IMR-90 (cell line): ENCODE measurements around the gene ZNF592. TPM values are rescaled to one million over a fixed set of nuclear protein-coding genes. Genes with fewer than 3 reads are reported as not detected.

ENCODE experiments used
- ATAC-seq: fragments of 200-7000 bp; cut with Tn5 transposase; 2 replicates; pipeline ENCODE4 v1.9.1; 2020; ENCODE audit warnings: low read depth, mild to moderate bottlenecking, moderate library complexity
- BruUV-seq: library from RNA; stranded (reverse); fragments of 400-500 nt; replicated peaks from 2 replicates; lab custom pipeline; 2021; lab: Mats Ljungman, UMichigan
- CTCF ChIA-PET: fragments of 300-600 bp; formaldehyde crosslinking; extraction: SDS; loops from one replicate; lab custom pipeline; 2021; ENCODE audit warnings: antibody characterized with exemption; lab: Yijun Ruan, JAX
- POLR2A ChIA-PET: fragments of 300-600 bp; sonication (Branson Sonifier 250); formaldehyde crosslinking; loops from one replicate; lab custom pipeline; 2022; ENCODE audit warnings: antibody characterized with exemption; ENCODE audit not compliant: unreplicated experiment; lab: Charles Lee
- DNase-seq: peaks from one replicate; pipeline ENCODE4 v3.0.0; 2013
- H2AFZ ChIP-seq: replicated peaks from 2 replicates; pipeline ENCODE3; 2013; ENCODE audit warnings: low read length, mild to moderate bottlenecking; ENCODE audit not compliant: poor library complexity
- H2AK5ac ChIP-seq: 2 replicates; pipeline ENCODE4 v1.6.1; 2013; ENCODE audit warnings: low read depth, low read length, inconsistent platforms
- H2AK9ac ChIP-seq: replicated peaks from 2 replicates; pipeline ENCODE3; 2013; ENCODE audit warnings: mild to moderate bottlenecking, low read depth, low read length, moderate library complexity; ENCODE audit not compliant: poor library complexity
- H2BK120ac ChIP-seq: 2 replicates; pipeline ENCODE4 v1.6.1; 2013; ENCODE audit warnings: low read depth, low read length, inconsistent platforms
- H2BK15ac ChIP-seq: 3 replicates; pipeline ENCODE4 v1.6.1; 2013; ENCODE audit warnings: low read depth, low read length, inconsistent platforms
- H2BK20ac ChIP-seq: 2 replicates; pipeline ENCODE4 v1.6.1; 2013; ENCODE audit warnings: low read depth, mild to moderate bottlenecking, inconsistent platforms, low read length, moderate library complexity
- H2BK5ac ChIP-seq: 2 replicates; pipeline ENCODE4 v1.6.1; 2013; ENCODE audit warnings: mild to moderate bottlenecking, low read depth, low read length, inconsistent platforms; ENCODE audit not compliant: poor library complexity, severe bottlenecking
- H3K14ac ChIP-seq: replicated peaks from 2 replicates; pipeline ENCODE4 v1.6.1; 2013; ENCODE audit warnings: low read depth, low read length, inconsistent platforms
- H3K18ac ChIP-seq: 2 replicates; pipeline ENCODE4 v1.6.1; 2013; ENCODE audit warnings: low read depth, low read length, control low read depth
- H3K23ac ChIP-seq: 2 replicates; pipeline ENCODE4 v1.6.1; 2013; ENCODE audit warnings: low read depth, low read length, inconsistent platforms
- H3K27ac ChIP-seq: 2 replicates; pipeline ENCODE4 v1.5.1; 2013; ENCODE audit warnings: mild to moderate bottlenecking, control low read depth, low read length; ENCODE audit not compliant: insufficient read depth
- H3K27me3 ChIP-seq: 2 replicates; pipeline ENCODE4 v1.6.1; 2013; ENCODE audit warnings: low read length; ENCODE audit not compliant: control insufficient read depth, insufficient read depth
- H3K36me3 ChIP-seq: 2 replicates; pipeline ENCODE4 v1.6.1; 2013; ENCODE audit warnings: low read length, mixed read lengths; ENCODE audit not compliant: control insufficient read depth, insufficient read depth
- H3K4ac ChIP-seq: 2 replicates; pipeline ENCODE4 v1.6.1; 2013; ENCODE audit warnings: low read depth, low read length, inconsistent platforms
- H3K4me1 ChIP-seq: 2 replicates; pipeline ENCODE4 v1.6.1; 2013; ENCODE audit warnings: low read length, mixed read lengths; ENCODE audit not compliant: control insufficient read depth, insufficient read depth
- H3K4me2 ChIP-seq: 2 replicates; pipeline ENCODE4 v1.6.1; 2013; ENCODE audit warnings: low read depth, mild to moderate bottlenecking, control low read depth, low read length, moderate library complexity
- H3K4me3 ChIP-seq: 2 replicates; pipeline ENCODE4 v1.5.1; 2013; ENCODE audit warnings: low read depth, mild to moderate bottlenecking, control low read depth, low read length, moderate library complexity; ENCODE audit not compliant: insufficient read depth
- H3K56ac ChIP-seq: 2 replicates; pipeline ENCODE4 v1.6.1; 2013; ENCODE audit warnings: low read length, inconsistent platforms; ENCODE audit not compliant: insufficient read depth; ENCODE audit errors: extremely low read depth
- H3K79me1 ChIP-seq, 2 experiments: 2 replicates each; pipeline ENCODE4 v1.6.1; 2013; ENCODE audit warnings: low read length in 2 of 2, inconsistent platforms in 1 of 2, low read depth in 1 of 2
- H3K9ac ChIP-seq: 2 replicates; pipeline ENCODE4 v1.6.1; 2013; ENCODE audit warnings: low read depth, low read length, control low read depth
- H3K9me1 ChIP-seq: 2 replicates; pipeline ENCODE4 v1.6.1; 2013; ENCODE audit warnings: low read length, inconsistent platforms; ENCODE audit not compliant: insufficient read depth
- H3K9me3 ChIP-seq: 2 replicates; pipeline ENCODE4 v1.6.1; 2013; ENCODE audit warnings: low read length; ENCODE audit not compliant: control insufficient read depth, insufficient read depth
- H4K20me1 ChIP-seq: 2 replicates; pipeline ENCODE4 v1.6.1; 2013; ENCODE audit warnings: low read length, inconsistent platforms; ENCODE audit not compliant: insufficient read depth
- H4K5ac ChIP-seq: 2 replicates; pipeline ENCODE4 v1.6.1; 2013; ENCODE audit warnings: mild to moderate bottlenecking, low read depth, low read length, control low read depth
- H4K8ac ChIP-seq, 2 experiments: 2 replicates each; pipeline ENCODE4 v1.6.1; 2013; ENCODE audit warnings: low read depth in 2 of 2, low read length in 2 of 2, control low read depth in 1 of 2, inconsistent platforms in 1 of 2
- H4K91ac ChIP-seq: 2 replicates; pipeline ENCODE4 v1.6.1; 2013; ENCODE audit warnings: low read depth, low read length, inconsistent platforms; ENCODE audit not compliant: insufficient read depth
- BHLHE40 ChIP-seq: fragments of 150-350 bp; IDR thresholded peaks from 2 replicates; pipeline ENCODE4 v1.6.1; 2016; ENCODE audit warnings: mild to moderate bottlenecking, low read depth, low read length
- CEBPB ChIP-seq: IDR thresholded peaks from 2 replicates; pipeline ENCODE4 v1.6.1; 2012; ENCODE audit warnings: low read depth, low read length, improper control_type of control experiment
- CHD1 ChIP-seq: IDR thresholded peaks from 2 replicates; pipeline ENCODE4 v1.6.1; 2012; ENCODE audit warnings: low read depth, low read length, improper control_type of control experiment
- FOS ChIP-seq: fragments of 150-350 bp; IDR thresholded peaks from 2 replicates; pipeline ENCODE4 v1.6.1; 2016; ENCODE audit warnings: low read depth, low read length
- MAFK ChIP-seq: IDR thresholded peaks from 2 replicates; pipeline ENCODE4 v1.6.1; 2012; ENCODE audit warnings: low read depth, low read length, improper control_type of control experiment
- MAZ ChIP-seq: IDR thresholded peaks from 2 replicates; pipeline ENCODE4 v1.6.1; 2012; ENCODE audit warnings: low read depth, mild to moderate bottlenecking, low read length, improper control_type of control experiment, moderate library complexity, borderline replicate concordance
- MXI1 ChIP-seq: IDR thresholded peaks from 2 replicates; pipeline ENCODE4 v1.6.1; 2012; ENCODE audit warnings: low read depth, mild to moderate bottlenecking, low read length, moderate library complexity, borderline replicate concordance
- NFE2L2 ChIP-seq: fragments of 150-350 bp; IDR thresholded peaks from 2 replicates; pipeline ENCODE4 v1.6.1; 2016; ENCODE audit warnings: low read depth, mild to moderate bottlenecking, low read length
- POLR2A ChIP-seq: IDR thresholded peaks from 2 replicates; pipeline ENCODE4 v1.6.1; 2012; ENCODE audit warnings: mild to moderate bottlenecking, low read depth, low read length
- RAD21 ChIP-seq: IDR thresholded peaks from 2 replicates; pipeline ENCODE4 v1.6.1; 2012; ENCODE audit warnings: low read length, improper control_type of control experiment
- RCOR1 ChIP-seq: IDR thresholded peaks from 2 replicates; pipeline ENCODE4 v1.6.1; 2012; ENCODE audit warnings: mild to moderate bottlenecking, low read length, improper control_type of control experiment; ENCODE audit not compliant: insufficient replicate concordance
- RFX5 ChIP-seq: IDR thresholded peaks from 2 replicates; pipeline ENCODE4 v1.8.0; 2012; ENCODE audit warnings: low read depth, mild to moderate bottlenecking, low read length, moderate library complexity
- SMC3 ChIP-seq: fragments of 150-350 bp; IDR thresholded peaks from 2 replicates; pipeline ENCODE4 v1.6.1; 2016; ENCODE audit warnings: low read depth, mild to moderate bottlenecking, antibody characterized with exemption, low read length, moderate library complexity
- WGBS, 2 experiments: methylation state at CpG; one replicate each; pipeline versions ENCODE4 v1.1.5 to v1.1.7; 2013; ENCODE audit warnings: missing lambda C conversion rate in 2 of 2; ENCODE audit not compliant: insufficient read length in 1 of 2; ENCODE audit errors: extremely low coverage in 2 of 2; 5-methylcytosine and 5-hydroxymethylcytosine counted together
- dilution Hi-C: fragments of 300-500 bp; cut with HindIII; formaldehyde crosslinking; loops from one replicate; pipeline ENCODE4 v1.14.3; 2018; ENCODE audit warnings: low sequenced_read_pairs; ENCODE audit not compliant: unreplicated experiment
- in situ Hi-C: fragments of 300-500 bp; cut with MboI; formaldehyde crosslinking; loops from 3 replicates; pipeline ENCODE4 v1.14.3; 2019; ENCODE audit warnings: low sequenced_read_pairs, inconsistent platforms, mixed read lengths
- intact Hi-C: fragments of 100-400 bp; cut with micrococcal nuclease; formaldehyde crosslinking; loops from 2 replicates; pipeline ENCODE4 v1.10.0; 2022
- polyA plus RNA-seq, 3 experiments: library from polyadenylated mRNA; depleted of rRNA; stranded (reverse); fragments of >200 nt; gene quantifications; 2 replicates each; pipeline ENCODE4 v1.2.3, GENCODE V29; 2012; ENCODE audit warnings: low replicate concordance in 1 of 3
- total RNA-seq: library from RNA; depleted of rRNA; stranded (reverse); fragments of >200 nt; gene quantifications from 2 replicates; pipeline ENCODE4 v1.2.3, GENCODE V29; 2012
- TF ChIP-seq, protein P1 (sequence below): fragments of 150-350 bp; IDR thresholded peaks from 2 replicates; pipeline ENCODE4 v1.6.1; 2016; ENCODE audit warnings: low read depth, mild to moderate bottlenecking, low read length, moderate library complexity, borderline replicate concordance
- TF ChIP-seq, protein P2 (sequence below): conservative IDR thresholded peaks from 2 replicates; pipeline ENCODE4 v1.5.1; 2012; ENCODE audit warnings: mild to moderate bottlenecking, low read depth, low read length, improper control_type of control experiment
- TF ChIP-seq, protein P3 (sequence below): fragments of 150-350 bp; IDR thresholded peaks from 2 replicates; pipeline ENCODE4 v1.6.1; 2017; ENCODE audit warnings: mild to moderate bottlenecking, antibody characterized with exemption, low read length, low read depth

The ZNF592 gene
- total and polyA plus RNA-seq, 2 of the 4 experiments (the other 2 are of a cell fraction), result 4.3 to 10.2 TPM

DNA sequence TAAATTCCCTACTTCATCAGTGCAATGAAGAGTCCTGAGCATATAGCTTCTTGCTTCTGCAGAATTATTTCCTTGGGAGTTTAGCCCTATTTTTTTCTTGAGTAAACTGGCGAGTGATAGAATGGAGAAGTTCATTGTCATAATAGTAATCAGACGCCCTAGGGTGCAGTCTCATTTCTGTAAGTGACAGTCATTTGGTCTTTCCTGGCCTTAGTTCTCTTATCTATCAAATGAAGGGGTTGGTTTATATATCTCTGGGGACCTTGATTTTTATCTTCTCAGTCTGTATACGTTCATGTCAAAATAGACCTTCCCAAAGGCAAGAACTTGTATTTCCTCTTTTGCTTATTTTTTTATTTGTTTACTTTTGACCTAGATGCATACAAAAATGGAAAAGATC, 58.8 kb downstream of the ZNF592 start:
- Histone ChIP-seq H2BK120ac (no peak overlapping the region), H3K27me3 (no peaks in the 10 kb centered on the region), H3K56ac (no peak overlapping the region), H3K27ac (no peak overlapping the region), H3K36me3 (peaks cover 19% of the 10 kb centered on the region), H2AK9ac (no peak overlapping the region), H4K5ac (no peak overlapping the region), H3K4me1 (peaks cover 2% of the 10 kb centered on the region), H3K9ac (no peak overlapping the region), H2AK5ac (no peak overlapping the region), H2BK5ac (no peak overlapping the region), H3K9me1 (peaks cover 8% of the 10 kb centered on the region), H3K18ac (no peak overlapping the region), H3K79me1 (no peaks in the 10 kb centered on the region), H3K4ac (no peak overlapping the region), H3K9me3 (no peaks in the 10 kb centered on the region), H3K4me2 (no peak overlapping the region), H3K14ac (no peak overlapping the region), H4K8ac (no peak overlapping the region), H3K23ac (no peak overlapping the region), H2AFZ (no peak overlapping the region), H2BK20ac (no peak overlapping the region), H2BK15ac (no peak overlapping the region), H4K20me1 (0 out of 2 replicates have a peak, but pooled peaks cover 8% of the 10 kb centered on the region), H3K4me3 (no peak overlapping the region), H4K91ac (no peak overlapping the region)
- ChIA-PET CTCF (no interaction called here), POLR2A (no interaction called here)
- no peak for TF ChIP-seq NFE2L2
- TF ChIP-seq MAFK, result no peak
- no peak for TF ChIP-seq RCOR1
- TF ChIP-seq MXI1, result no peak
- TF ChIP-seq RAD21, result no peak
- no peak for TF ChIP-seq POLR2A
- TF ChIP-seq SMC3, result no peak
- TF ChIP-seq FOS, result no peak
- TF ChIP-seq, protein P1, sequence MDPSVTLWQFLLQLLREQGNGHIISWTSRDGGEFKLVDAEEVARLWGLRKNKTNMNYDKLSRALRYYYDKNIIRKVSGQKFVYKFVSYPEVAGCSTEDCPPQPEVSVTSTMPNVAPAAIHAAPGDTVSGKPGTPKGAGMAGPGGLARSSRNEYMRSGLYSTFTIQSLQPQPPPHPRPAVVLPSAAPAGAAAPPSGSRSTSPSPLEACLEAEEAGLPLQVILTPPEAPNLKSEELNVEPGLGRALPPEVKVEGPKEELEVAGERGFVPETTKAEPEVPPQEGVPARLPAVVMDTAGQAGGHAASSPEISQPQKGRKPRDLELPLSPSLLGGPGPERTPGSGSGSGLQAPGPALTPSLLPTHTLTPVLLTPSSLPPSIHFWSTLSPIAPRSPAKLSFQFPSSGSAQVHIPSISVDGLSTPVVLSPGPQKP, result no peak
- TF ChIP-seq CHD1, result no peak
- TF ChIP-seq BHLHE40, result no peak
- TF ChIP-seq, protein P2, sequence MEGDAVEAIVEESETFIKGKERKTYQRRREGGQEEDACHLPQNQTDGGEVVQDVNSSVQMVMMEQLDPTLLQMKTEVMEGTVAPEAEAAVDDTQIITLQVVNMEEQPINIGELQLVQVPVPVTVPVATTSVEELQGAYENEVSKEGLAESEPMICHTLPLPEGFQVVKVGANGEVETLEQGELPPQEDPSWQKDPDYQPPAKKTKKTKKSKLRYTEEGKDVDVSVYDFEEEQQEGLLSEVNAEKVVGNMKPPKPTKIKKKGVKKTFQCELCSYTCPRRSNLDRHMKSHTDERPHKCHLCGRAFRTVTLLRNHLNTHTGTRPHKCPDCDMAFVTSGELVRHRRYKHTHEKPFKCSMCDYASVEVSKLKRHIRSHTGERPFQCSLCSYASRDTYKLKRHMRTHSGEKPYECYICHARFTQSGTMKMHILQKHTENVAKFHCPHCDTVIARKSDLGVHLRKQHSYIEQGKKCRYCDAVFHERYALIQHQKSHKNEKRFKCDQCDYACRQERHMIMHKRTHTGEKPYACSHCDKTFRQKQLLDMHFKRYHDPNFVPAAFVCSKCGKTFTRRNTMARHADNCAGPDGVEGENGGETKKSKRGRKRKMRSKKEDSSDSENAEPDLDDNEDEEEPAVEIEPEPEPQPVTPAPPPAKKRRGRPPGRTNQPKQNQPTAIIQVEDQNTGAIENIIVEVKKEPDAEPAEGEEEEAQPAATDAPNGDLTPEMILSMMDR, result no peak
- no peak for TF ChIP-seq MAZ
- TF ChIP-seq, protein P3, sequence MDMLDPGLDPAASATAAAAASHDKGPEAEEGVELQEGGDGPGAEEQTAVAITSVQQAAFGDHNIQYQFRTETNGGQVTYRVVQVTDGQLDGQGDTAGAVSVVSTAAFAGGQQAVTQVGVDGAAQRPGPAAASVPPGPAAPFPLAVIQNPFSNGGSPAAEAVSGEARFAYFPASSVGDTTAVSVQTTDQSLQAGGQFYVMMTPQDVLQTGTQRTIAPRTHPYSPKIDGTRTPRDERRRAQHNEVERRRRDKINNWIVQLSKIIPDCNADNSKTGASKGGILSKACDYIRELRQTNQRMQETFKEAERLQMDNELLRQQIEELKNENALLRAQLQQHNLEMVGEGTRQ, result no peak
- TF ChIP-seq RFX5, result no peak
- no peak for TF ChIP-seq CEBPB
- intact Hi-C loops, result no loop called here
- no CpG with 5 or more reads among the region's 3 CpGs for WGBS, 2 experiments
- no TSS peak for BruUV-seq
- DNase-seq, result no peak
- in situ Hi-C loops, result no loop called here
- no peak for ATAC-seq
- dilution Hi-C loops, result no loop called here
